Astrocyte (in vitro differentiated cells and primary cell): ENCODE data around the gene MMEL1.

Experiments used
- CTCF ChIP-seq: IDR thresholded peaks from 2 replicates; pipeline ENCODE4 v1.5.1; 2011; ENCODE audit warnings: low read depth, mild to moderate bottlenecking, inconsistent platforms, low read length, moderate library complexity; ENCODE audit not compliant: insufficient read depth
- EZH2 ChIP-seq: IDR thresholded peaks from 2 replicates; pipeline ENCODE4 v1.6.1; 2012; ENCODE audit warnings: mild to moderate bottlenecking, low read length, inconsistent platforms; ENCODE audit not compliant: insufficient read depth

DNA sequence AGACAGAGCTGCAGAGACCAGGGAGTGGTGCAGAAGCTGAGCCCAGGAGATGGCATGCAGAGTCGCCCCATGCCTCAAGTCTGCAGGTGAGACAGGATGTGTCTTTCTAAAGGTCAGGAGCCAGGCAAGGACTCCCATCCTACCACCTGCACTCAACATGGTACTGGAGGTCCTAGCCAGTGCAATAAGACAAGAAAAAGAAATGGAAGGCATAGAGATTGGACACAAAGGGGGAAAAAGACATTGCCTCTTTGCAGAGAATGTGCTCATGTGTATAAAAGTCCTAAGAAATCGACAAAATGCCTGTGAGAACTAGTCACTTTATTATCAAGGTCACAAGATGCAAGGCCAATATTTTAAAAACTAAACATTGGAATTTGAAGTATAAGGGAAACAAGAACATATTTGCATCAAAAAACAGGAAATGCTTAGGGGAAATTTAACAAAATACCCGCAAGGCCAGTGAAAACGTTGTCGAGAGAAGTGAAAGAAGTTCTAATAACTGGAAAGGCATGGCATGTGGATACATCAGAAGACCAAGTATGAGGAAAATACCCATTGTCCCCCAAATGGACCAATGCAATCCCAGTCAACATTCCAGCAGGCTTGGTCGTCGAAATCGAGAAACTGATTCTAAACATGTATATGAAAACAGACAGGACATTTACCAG lies 59.4 kb downstream of the MMEL1 start:
- TF ChIP-seq EZH2: no peak
- TF ChIP-seq CTCF: no peak
